Omental fat pad (tissue), 4 donors: ENCODE results near the gene COPG2. TPM values are rescaled to one million over a fixed set of nuclear protein-coding genes. Genes with fewer than 3 reads are reported as not detected.

Source experiments
- ATAC-seq: fragments of 150-250 bp; one replicate; pipeline ENCODE4 v1.9.1; 2016; ENCODE audit warnings: mild to moderate bottlenecking, moderate library complexity; ENCODE audit not compliant: low FRiP score
- DNase-seq: peaks from one replicate; pipeline ENCODE4 v3.0.0-alpha.2; 2019; ENCODE audit warnings: low spot score
- total RNA-seq, 4 donors: library from RNA; depleted of rRNA; stranded (reverse); fragments of >200 nt; gene quantifications; one replicate each; pipeline ENCODE4 v1.1.0, GENCODE V29; 2016
- TF ChIP-seq, protein P1 (sequence below), 3 donors: fragments of 450-650 bp; IDR thresholded peaks; one replicate each; pipeline ENCODE4 v1.5.1; 2016 to 2017; ENCODE audit warnings: antibody characterized with exemption in 3 of 3, mild to moderate bottlenecking in 3 of 3, moderate library complexity in 2 of 3

The COPG2 gene
- total RNA-seq, 4 donors from 2014 or later, result 12.6 to 29.8 (median 16.8) TPM

DNA sequence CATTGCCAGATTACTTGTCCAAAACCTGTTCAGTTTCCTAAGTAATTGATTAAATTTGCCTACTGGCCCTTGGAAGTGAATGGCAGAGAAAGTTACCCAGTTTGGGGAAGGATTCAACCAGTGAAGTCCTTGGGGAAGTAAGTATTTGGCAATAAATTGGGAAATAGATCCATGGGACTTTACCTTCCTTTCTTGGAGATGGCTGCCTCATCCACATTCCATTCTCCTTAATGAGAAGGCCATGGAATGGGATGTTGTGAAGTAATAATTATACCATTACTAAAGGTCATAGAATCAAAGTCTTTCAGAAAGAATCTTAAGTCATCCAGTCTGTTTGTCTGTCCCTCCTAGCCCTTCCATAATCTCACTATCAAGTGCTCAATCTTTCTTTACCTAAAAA lies 4.5 kb upstream of the COPG2 start:
- TF ChIP-seq, protein P1, sequence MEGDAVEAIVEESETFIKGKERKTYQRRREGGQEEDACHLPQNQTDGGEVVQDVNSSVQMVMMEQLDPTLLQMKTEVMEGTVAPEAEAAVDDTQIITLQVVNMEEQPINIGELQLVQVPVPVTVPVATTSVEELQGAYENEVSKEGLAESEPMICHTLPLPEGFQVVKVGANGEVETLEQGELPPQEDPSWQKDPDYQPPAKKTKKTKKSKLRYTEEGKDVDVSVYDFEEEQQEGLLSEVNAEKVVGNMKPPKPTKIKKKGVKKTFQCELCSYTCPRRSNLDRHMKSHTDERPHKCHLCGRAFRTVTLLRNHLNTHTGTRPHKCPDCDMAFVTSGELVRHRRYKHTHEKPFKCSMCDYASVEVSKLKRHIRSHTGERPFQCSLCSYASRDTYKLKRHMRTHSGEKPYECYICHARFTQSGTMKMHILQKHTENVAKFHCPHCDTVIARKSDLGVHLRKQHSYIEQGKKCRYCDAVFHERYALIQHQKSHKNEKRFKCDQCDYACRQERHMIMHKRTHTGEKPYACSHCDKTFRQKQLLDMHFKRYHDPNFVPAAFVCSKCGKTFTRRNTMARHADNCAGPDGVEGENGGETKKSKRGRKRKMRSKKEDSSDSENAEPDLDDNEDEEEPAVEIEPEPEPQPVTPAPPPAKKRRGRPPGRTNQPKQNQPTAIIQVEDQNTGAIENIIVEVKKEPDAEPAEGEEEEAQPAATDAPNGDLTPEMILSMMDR (IDR thresholded peaks at IDR 0.05), result no peak
- ATAC-seq, result no peak
- no peak for DNase-seq

DNA sequence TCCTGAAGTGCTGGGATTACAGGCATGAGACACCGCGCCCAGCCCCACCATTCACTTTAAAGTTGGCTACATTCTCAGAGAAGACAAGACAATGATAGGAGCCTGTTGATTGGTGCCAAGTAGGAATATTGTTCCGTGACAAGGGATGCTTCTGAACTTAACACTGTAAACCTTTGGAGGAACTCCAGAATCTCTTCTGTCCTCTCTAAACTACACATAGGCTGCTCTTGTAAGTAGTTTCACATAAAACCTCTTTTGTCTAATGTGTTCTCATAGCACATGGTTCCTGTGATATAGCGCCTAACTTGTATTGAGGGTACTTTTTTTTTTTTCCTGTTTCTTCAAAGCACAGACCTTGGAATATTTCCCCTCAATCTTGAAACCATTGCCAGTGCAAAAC lies 3.6 kb upstream of the COPG2 start:
- DNase-seq (no peak), ATAC-seq (no peak)
- TF ChIP-seq, protein P1 (IDR thresholded peaks at IDR 0.05), result no peak

DNA sequence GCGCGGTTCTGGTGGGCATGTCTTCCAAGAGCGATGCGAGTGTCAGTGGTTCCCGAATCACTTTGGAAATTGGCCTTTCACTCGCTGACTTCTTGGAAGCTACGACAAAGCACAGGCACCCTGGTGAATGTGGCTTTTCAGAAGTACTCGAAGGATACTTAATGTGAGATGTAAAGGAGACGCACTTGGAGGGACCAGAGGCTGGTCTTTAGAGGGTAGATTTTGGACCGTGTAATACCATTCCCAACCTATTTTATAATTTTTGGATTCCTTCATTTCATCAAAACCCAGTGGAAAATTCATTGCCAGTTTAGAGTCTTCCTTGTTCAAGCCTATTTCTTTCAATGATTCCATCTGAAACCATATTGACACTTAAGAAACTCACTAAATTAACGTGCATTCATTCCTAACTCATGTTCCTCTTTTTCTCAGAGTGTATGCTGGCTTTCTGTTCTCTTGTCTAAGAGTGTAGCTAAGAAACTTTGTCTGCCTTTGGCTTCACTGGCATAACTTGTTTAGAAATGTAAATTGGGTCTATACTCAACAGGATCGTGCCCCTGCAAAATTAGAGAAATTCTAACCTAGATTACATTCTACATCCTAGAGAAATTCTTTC lies 645 bp upstream of the COPG2 start:
- no peak for ATAC-seq
- no peak for DNase-seq
- TF ChIP-seq, protein P1 (IDR thresholded peaks at IDR 0.05), result no peak

DNA sequence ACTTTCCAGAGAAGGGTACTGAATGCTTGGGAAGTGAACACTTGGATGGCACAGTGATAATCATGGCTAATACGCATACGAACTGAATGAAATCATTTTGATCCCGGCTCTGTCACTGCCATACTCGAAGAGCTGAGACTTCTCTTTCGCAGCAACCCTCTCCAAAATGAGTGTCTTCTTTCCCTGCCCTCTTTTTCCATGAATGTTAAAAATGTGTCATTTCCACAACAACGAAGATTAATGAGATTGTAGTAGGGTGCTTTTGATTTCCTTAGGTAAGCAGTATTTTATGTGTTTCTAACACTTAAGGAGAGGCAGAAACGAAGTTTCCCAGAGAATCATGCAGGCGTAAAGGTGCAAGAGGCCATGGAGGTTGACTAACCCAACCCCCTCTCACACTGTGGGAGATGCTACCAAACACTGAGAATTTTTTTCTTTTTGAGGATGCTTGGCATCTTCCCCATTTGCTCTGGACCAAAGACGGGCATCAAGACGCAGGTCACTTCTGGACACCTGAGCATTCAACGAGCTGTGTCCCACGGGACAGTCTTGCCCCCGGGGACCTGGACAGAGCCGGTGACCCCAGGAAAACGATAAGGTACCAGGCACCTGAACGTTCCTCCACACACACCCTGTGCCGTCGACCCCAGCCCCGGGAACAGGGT lies 823 bp downstream of the COPG2 start:
- ATAC-seq (peak; percentile 2), DNase-seq (no peak)
- TF ChIP-seq, protein P1 (IDR thresholded peaks at IDR 0.05), result no peak

DNA sequence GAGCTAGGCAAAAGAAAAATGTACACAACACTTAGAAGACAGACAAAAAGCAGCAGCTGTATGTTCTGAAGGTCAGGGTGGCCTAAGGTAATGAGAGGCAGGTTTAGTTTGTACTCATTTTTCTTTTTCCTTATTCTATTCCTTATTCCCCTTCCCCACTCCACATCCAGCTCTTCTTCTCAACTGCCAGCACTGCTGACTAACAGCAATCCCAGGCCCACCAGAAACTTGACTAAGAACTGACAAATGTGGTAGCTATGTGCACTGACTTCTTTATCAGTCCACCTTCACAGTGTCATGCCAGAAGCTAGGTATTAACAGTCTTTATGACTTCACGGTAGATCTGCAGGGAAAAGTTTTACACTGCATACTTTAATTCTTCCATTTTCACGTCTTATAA lies 6.1 kb downstream of the COPG2 start:
- TF ChIP-seq, protein P1 (IDR thresholded peaks at IDR 0.05), result no peak
- no peak for DNase-seq
- ATAC-seq, result no peak

DNA sequence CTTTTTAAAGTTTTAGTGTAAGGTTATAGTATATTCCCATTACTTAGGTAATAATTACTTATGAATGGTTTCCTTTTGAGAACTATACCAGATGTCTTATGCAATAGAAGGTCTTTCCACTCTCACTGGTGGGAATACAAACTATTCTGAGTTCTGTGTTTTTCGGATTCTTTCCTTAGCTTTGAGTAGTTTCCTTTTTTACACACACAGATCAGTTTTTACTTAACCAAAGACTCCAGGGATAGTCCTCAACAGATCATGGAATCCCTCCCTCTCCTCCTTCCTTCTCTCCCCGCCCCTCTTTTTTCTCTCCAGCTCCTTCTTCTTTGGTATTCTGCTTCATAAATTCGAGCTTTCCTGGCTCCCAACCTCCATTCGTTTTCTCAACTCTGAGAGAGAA lies 13.3 kb downstream of the COPG2 start:
- ATAC-seq (no peak), DNase-seq (no peak)
- TF ChIP-seq, protein P1 (IDR thresholded peaks at IDR 0.05), result no peak

DNA sequence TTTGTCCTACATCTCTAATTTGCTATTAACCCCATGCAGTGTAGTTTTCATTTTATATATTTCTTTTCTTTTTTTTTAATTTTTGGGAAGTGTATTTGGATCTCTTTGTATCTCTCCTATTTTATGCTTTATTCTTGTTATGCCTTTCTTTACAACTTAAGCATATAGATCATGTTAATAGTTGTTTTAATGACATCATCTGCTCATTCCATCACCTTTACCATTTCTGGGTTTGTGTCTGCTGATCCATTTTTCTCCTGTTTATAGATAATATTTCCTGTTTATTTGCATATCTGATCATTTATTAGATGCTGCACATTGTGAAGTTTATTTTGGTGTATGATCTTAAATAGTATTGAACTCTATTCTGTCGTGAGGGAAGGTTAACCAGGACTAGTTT lies 13.7 kb downstream of the COPG2 start:
- ATAC-seq (no peak), DNase-seq (no peak)
- TF ChIP-seq, protein P1 (IDR thresholded peaks at IDR 0.05), result no peak
